Ecto neural progenitor cell (in vitro differentiated cells): Measurements from ENCODE around the gene INTS13.
"Not testable (repeated sequence)": the region's sequence is repeated elsewhere in the genome, so short reads cannot be mapped to it uniquely, and the experiment has no call there.

Experiments
- DNase-seq: peaks from one replicate; pipeline ENCODE4 v3.0.0-alpha.2; 2018; ENCODE audit warnings: low spot score

INTS13 gene

GRCh38 chr12:26936559-26937442, 980 bp downstream of the INTS13 start:
- no peak for DNase-seq

- DNase-seq, result no peak
Observed at GRCh38 chr12:26935636-26936378, 2.0 kb downstream of the INTS13 start.

- no peak for DNase-seq
Observed at GRCh38 chr12:26929590-26929989, 8.2 kb downstream of the INTS13 start.

GRCh38 chr12:26928661-26929060, 9.1 kb downstream of the INTS13 start:
- DNase-seq, result no peak

- no peak for DNase-seq
Observed at GRCh38 chr12:26921886-26922285, 15.9 kb downstream of the INTS13 start.

GRCh38 chr12:26919216-26919555, 18.6 kb downstream of the INTS13 start:
- no peak for DNase-seq

GRCh38 chr12:26918321-26919215, 19.2 kb downstream of the INTS13 start:
- DNase-seq, result no peak

- DNase-seq, result no peak
Observed at GRCh38 chr12:26906704-26907103, 31.1 kb downstream of the INTS13 start.

GRCh38 chr12:26906024-26906423, 31.8 kb downstream of the INTS13 start:
- DNase-seq, result no peak

- DNase-seq, result not testable (repeated sequence)
Observed at GRCh38 chr12:26903396-26903795, 34.4 kb downstream of the INTS13 start.

- no peak for DNase-seq
Observed at GRCh38 chr12:26896913-26897312, 40.9 kb downstream of the INTS13 start.

- DNase-seq, result no peak
Observed at GRCh38 chr12:26895672-26896071, 42.1 kb downstream of the INTS13 start.

GRCh38 chr12:26891704-26892103, 46.1 kb downstream of the INTS13 start:
- no peak for DNase-seq

- no peak for DNase-seq
Observed at GRCh38 chr12:26890784-26891183, 47.0 kb downstream of the INTS13 start.

- DNase-seq, result peak; percentile 88
Observed at GRCh38 chr12:26884765-26885576, 52.8 kb downstream of the INTS13 start.

GRCh38 chr12:26880625-26881024, 57.2 kb downstream of the INTS13 start:
- DNase-seq, result no peak

- DNase-seq, result no peak
Observed at GRCh38 chr12:26878661-26879119, 59.1 kb downstream of the INTS13 start.

GRCh38 chr12:26874501-26875296, 63.1 kb downstream of the INTS13 start:
- DNase-seq, result no peak

- no peak for DNase-seq
Observed at GRCh38 chr12:26872625-26873024, 65.2 kb downstream of the INTS13 start.

GRCh38 chr12:26871985-26872384, 65.8 kb downstream of the INTS13 start:
- no peak for DNase-seq
